Measurements from ENCODE around the gene LRIG2.
"Not testable (repeated sequence)": the region's sequence is repeated elsewhere in the genome, so short reads cannot be mapped to it uniquely, and the experiment has no call there.

Gene LRIG2

DNA sequence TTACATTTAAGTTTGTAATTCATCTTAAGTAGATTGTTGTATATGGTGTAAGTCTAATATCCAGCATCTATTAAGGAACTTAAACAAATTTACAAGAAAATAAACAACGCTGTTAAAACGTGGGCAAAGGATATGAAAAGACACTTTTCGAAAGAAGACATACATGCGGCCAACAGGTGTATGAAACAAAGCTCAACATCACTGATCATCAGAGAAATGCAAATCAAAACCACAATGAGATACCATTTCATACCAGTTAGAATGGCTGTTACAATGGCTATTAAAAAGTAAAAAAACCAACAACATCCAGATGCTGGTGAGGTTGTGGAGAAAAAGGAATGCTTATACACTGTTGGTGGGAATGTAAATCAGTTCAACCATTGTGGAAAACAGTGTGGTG, 77.5 kb downstream of the LRIG2 start:
- H2AK5ac ChIP-seq (ENCODE audit: low read depth, low read length); H2BK15ac ChIP-seq (ENCODE audit: low read length); H3K4ac ChIP-seq (ENCODE audit: low read length); H3K79me1 ChIP-seq (ENCODE audit: low read depth, low read length); H3K9me3 ChIP-seq (replicated peaks in 1 of 2; ENCODE audit: control insufficient read depth in 2 of 2, insufficient read depth in 1 of 2, low read depth in 1 of 2, low read length in 2 of 2); H3K4me1 ChIP-seq (ENCODE audit: control insufficient read depth in 2 of 2, insufficient read depth in 1 of 2, low read depth in 1 of 2, low read length in 2 of 2); H3K27me3 ChIP-seq (ENCODE audit: control insufficient read depth in 3 of 3, insufficient read depth in 3 of 3, low read depth in 1 of 3, low read length in 3 of 3); H3K9ac ChIP-seq (ENCODE audit: low read depth, low read length, poor library complexity); DNase-seq (ENCODE audit: low spot score); H2AFZ ChIP-seq (ENCODE audit: low read length); H3K4me3 ChIP-seq (ENCODE audit: low read length in 2 of 2); H2BK120ac ChIP-seq (ENCODE audit: low read depth, low read length); H3K18ac ChIP-seq (ENCODE audit: low read length); H3K27ac ChIP-seq (replicated peaks; ENCODE audit: low read length); H2BK5ac ChIP-seq (ENCODE audit: low read length); H2BK12ac ChIP-seq (ENCODE audit: low read length); H3K4me2 ChIP-seq (ENCODE audit: insufficient read depth, low read length, poor library complexity, severe bottlenecking); H3K36me3 ChIP-seq (replicated peaks in 1 of 2; ENCODE audit: control insufficient read depth in 2 of 2, insufficient read depth in 2 of 2, low read length in 2 of 2); H3K14ac ChIP-seq (ENCODE audit: low read length); H3K23ac ChIP-seq (ENCODE audit: low read depth, low read length, poor library complexity); H4K8ac ChIP-seq (ENCODE audit: low read depth, low read length); H4K91ac ChIP-seq (ENCODE audit: low read depth, low read length, poor library complexity): not testable (repeated sequence)
- no CpG with 5 or more reads among the region's 4 CpGs for WGBS, 2 donors (ENCODE audit: extremely low coverage in 2 of 2, insufficient read length in 2 of 2, insufficient replicate concordance in 1 of 2)

DNA sequence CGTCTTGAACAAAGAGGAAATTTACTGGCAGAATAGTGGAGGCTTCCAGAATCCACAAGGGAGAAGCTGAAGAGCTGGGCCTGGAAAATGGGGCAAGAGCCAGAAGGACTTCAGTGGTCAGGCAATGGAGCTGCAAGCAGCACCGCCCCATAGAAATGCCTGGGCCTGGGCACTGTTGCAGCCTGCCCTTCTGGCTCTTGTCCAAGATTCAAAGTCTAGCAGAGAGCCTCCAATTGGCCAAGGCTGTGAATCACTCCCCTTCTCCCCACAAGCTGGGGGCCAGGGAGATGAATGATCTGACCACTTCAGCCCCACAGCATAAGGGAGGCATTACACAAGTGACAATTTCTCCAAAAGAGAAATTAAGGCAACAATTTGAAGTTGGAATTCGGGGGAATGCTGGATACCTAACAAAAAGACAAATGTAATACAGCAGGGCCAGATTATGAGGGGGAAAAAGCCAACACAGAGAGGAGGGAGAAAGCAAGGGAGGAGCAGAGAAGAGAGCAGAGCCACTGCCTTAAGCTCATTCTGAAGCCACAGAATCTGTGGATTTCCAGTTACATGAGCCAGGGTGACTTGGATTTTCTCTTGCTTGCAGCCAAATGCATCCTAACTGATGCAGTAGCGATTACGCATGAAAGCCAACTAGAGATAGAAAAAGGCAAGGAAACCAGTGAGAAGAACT, 80.3 kb downstream of the LRIG2 start:
- no CpG with 5 or more reads among the region's 5 CpGs for WGBS, 2 donors (ENCODE audit: extremely low coverage in 2 of 2, insufficient read length in 2 of 2, insufficient replicate concordance in 1 of 2)
- no peak overlapping the region for H3K23ac ChIP-seq (ENCODE audit: low read depth, low read length, poor library complexity)

DNA sequence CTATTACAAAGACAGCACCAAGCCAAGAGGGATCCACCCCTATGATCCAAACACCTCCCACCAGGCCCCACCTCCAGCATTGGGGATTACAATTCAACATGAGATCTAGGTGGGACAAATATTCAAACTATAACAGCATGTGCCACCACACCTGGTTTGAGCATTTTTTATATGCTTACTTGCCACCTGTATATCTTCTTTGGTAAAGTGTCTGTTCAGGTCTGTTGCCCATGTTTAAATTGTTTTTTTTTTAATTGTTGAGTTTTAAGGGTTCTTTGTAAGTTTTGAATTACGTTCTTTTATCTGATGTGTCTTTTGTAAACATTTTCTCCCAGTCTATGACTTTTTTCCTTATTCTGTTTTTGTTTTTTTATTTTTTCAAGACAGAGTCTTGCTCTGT, 83.4 kb downstream of the LRIG2 start:
- Histone ChIP-seq H3K4me3 (ENCODE audit: low read length in 2 of 2) (no peak overlapping the region), H3K27ac (replicated peaks; ENCODE audit: low read length) (no peak overlapping the region), H3K4me2 (ENCODE audit: insufficient read depth, low read length, poor library complexity, severe bottlenecking) (no peak overlapping the region), H4K8ac (ENCODE audit: low read depth, low read length) (no peak overlapping the region), H2BK120ac (ENCODE audit: low read depth, low read length) (no peak overlapping the region), H2AFZ (ENCODE audit: low read length) (no peak overlapping the region), H3K9me3 (replicated peaks in 1 of 2; ENCODE audit: control insufficient read depth in 2 of 2, insufficient read depth in 1 of 2, low read depth in 1 of 2, low read length in 2 of 2) (no peaks in the 10 kb centered on the region), H3K27me3 (ENCODE audit: control insufficient read depth in 3 of 3, insufficient read depth in 3 of 3, low read depth in 1 of 3, low read length in 3 of 3) (no peaks in the 10 kb centered on the region), H3K4me1 (ENCODE audit: control insufficient read depth in 2 of 2, insufficient read depth in 1 of 2, low read depth in 1 of 2, low read length in 2 of 2) (no peaks in the 10 kb centered on the region), H3K9ac (ENCODE audit: low read depth, low read length, poor library complexity) (no peak overlapping the region), H2BK5ac (ENCODE audit: low read length) (no peak overlapping the region), H2BK12ac (ENCODE audit: low read length) (no peak overlapping the region), H3K18ac (ENCODE audit: low read length) (no peak overlapping the region), H3K14ac (ENCODE audit: low read length) (no peak overlapping the region), H3K36me3 (replicated peaks in 1 of 2; ENCODE audit: control insufficient read depth in 2 of 2, insufficient read depth in 2 of 2, low read length in 2 of 2) (no peaks in the 10 kb centered on the region), H3K4ac (ENCODE audit: low read length) (no peak overlapping the region), H3K79me1 (ENCODE audit: low read depth, low read length) (no peaks in the 10 kb centered on the region), H4K91ac (ENCODE audit: low read depth, low read length, poor library complexity) (no peak overlapping the region), H2AK5ac (ENCODE audit: low read depth, low read length) (no peak overlapping the region), H2BK15ac (ENCODE audit: low read length) (no peak overlapping the region), H3K23ac (ENCODE audit: low read depth, low read length, poor library complexity) (no peak overlapping the region)
- no CpG with 5 or more reads among the region's 1 CpG for WGBS, 2 donors (ENCODE audit: extremely low coverage in 2 of 2, insufficient read length in 2 of 2, insufficient replicate concordance in 1 of 2)
- DNase-seq (ENCODE audit: low spot score): no peak

More for the DNA sequence above, 80.3 kb downstream of the LRIG2 start:
- Histone ChIP-seq H4K91ac (ENCODE audit: low read depth, low read length, poor library complexity) (no peak overlapping the region), H4K8ac (ENCODE audit: low read depth, low read length) (no peak overlapping the region), H3K18ac (ENCODE audit: low read length) (no peak overlapping the region), H3K27me3 (ENCODE audit: control insufficient read depth in 3 of 3, insufficient read depth in 3 of 3, low read depth in 1 of 3, low read length in 3 of 3) (no peaks in the 10 kb centered on the region), H3K4me1 (ENCODE audit: control insufficient read depth in 2 of 2, insufficient read depth in 1 of 2, low read depth in 1 of 2, low read length in 2 of 2) (no peaks in the 10 kb centered on the region), H3K9ac (ENCODE audit: low read depth, low read length, poor library complexity) (no peak overlapping the region), H3K9me3 (replicated peaks in 1 of 2; ENCODE audit: control insufficient read depth in 2 of 2, insufficient read depth in 1 of 2, low read depth in 1 of 2, low read length in 2 of 2) (no peaks in the 10 kb centered on the region), H2BK15ac (ENCODE audit: low read length) (no peak overlapping the region), H2AK5ac (ENCODE audit: low read depth, low read length) (no peak overlapping the region), H3K4ac (ENCODE audit: low read length) (no peak overlapping the region), H2AFZ (ENCODE audit: low read length) (no peak overlapping the region), H2BK120ac (ENCODE audit: low read depth, low read length) (no peak overlapping the region), H2BK5ac (ENCODE audit: low read length) (no peak overlapping the region), H3K4me2 (ENCODE audit: insufficient read depth, low read length, poor library complexity, severe bottlenecking) (no peak overlapping the region), H3K4me3 (ENCODE audit: low read length in 2 of 2) (no peak overlapping the region), H3K79me1 (ENCODE audit: low read depth, low read length) (no peaks in the 10 kb centered on the region), H3K14ac (ENCODE audit: low read length) (no peak overlapping the region), H3K36me3 (replicated peaks in 1 of 2; ENCODE audit: control insufficient read depth in 2 of 2, insufficient read depth in 2 of 2, low read length in 2 of 2) (no peaks in the 10 kb centered on the region), H2BK12ac (ENCODE audit: low read length) (no peak overlapping the region), H3K27ac (replicated peaks; ENCODE audit: low read length) (no peak overlapping the region)
- DNase-seq (ENCODE audit: low spot score): no peak

DNA sequence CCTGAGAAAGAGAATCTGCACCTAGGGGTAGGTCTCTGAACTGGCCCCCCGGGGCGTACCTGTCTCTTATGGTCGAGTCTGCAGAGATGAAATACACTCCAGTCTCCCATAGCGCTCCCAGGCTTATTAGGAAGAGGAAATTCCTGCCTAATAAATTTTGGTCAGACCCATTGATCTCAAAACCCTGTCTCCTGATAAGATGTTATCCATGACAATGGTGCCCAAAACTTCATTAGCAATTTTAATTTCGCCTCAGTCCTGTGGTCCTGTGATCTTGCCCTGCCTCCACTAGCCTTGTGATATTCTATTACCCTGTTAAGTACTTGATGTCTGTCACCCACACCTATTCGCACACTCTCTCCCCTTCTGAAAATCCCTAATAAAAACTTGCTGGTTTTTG, 85.7 kb downstream of the LRIG2 start:
- not testable (repeated sequence) for H3K27ac ChIP-seq (replicated peaks; ENCODE audit: low read length); H3K79me1 ChIP-seq (ENCODE audit: low read depth, low read length); H3K4me1 ChIP-seq (ENCODE audit: control insufficient read depth in 2 of 2, insufficient read depth in 1 of 2, low read depth in 1 of 2, low read length in 2 of 2); H4K8ac ChIP-seq (ENCODE audit: low read depth, low read length); H3K9me3 ChIP-seq (replicated peaks in 1 of 2; ENCODE audit: control insufficient read depth in 2 of 2, insufficient read depth in 1 of 2, low read depth in 1 of 2, low read length in 2 of 2); H3K4ac ChIP-seq (ENCODE audit: low read length); H3K14ac ChIP-seq (ENCODE audit: low read length); H3K4me3 ChIP-seq (ENCODE audit: low read length in 2 of 2); H3K23ac ChIP-seq (ENCODE audit: low read depth, low read length, poor library complexity); H2AFZ ChIP-seq (ENCODE audit: low read length); H3K18ac ChIP-seq (ENCODE audit: low read length); H2BK120ac ChIP-seq (ENCODE audit: low read depth, low read length); H3K27me3 ChIP-seq (ENCODE audit: control insufficient read depth in 3 of 3, insufficient read depth in 3 of 3, low read depth in 1 of 3, low read length in 3 of 3); H2BK12ac ChIP-seq (ENCODE audit: low read length); H4K91ac ChIP-seq (ENCODE audit: low read depth, low read length, poor library complexity); DNase-seq (ENCODE audit: low spot score); H2BK15ac ChIP-seq (ENCODE audit: low read length); H2BK5ac ChIP-seq (ENCODE audit: low read length); H3K9ac ChIP-seq (ENCODE audit: low read depth, low read length, poor library complexity); H3K36me3 ChIP-seq (replicated peaks in 1 of 2; ENCODE audit: control insufficient read depth in 2 of 2, insufficient read depth in 2 of 2, low read length in 2 of 2); H3K4me2 ChIP-seq (ENCODE audit: insufficient read depth, low read length, poor library complexity, severe bottlenecking); H2AK5ac ChIP-seq (ENCODE audit: low read depth, low read length)
- no CpG with 5 or more reads among the region's 6 CpGs for WGBS, 2 donors (ENCODE audit: extremely low coverage in 2 of 2, insufficient read length in 2 of 2, insufficient replicate concordance in 1 of 2)
